HG03521 (cell line): ENCODE measurements around the gene HMGCR.

Experiments used
- ATAC-seq: cut with Tn5 transposase; IDR thresholded peaks from one replicate; pipeline ENCODE4 v1.9.1; 2021; ENCODE audit warnings: mild to moderate bottlenecking, moderate library complexity; ENCODE audit not compliant: unreplicated experiment

HMGCR gene

DNA sequence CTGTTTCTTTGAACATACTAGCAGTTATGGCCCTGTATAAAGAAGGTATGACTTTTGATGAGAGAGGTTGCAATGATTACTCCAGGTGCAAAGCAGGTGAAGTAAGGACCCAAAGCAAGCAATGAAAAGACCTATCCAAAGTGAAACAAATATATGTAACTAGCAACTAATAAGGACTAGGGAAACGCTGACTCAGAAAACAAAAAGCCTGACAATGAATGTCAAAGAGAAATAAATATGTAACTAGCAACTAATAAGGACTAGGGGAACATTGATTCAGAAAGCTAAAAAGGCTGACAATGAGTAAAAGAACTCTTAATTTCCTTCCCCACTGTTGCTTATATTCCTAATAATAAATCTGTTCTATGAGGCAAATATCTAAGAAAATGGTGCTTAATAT is 43.1 kb downstream of the HMGCR start:
- no peak for ATAC-seq

- no peak for ATAC-seq
Observed at GRCh38 chr5:75381456-75381855, 44.4 kb downstream of the HMGCR start.

DNA sequence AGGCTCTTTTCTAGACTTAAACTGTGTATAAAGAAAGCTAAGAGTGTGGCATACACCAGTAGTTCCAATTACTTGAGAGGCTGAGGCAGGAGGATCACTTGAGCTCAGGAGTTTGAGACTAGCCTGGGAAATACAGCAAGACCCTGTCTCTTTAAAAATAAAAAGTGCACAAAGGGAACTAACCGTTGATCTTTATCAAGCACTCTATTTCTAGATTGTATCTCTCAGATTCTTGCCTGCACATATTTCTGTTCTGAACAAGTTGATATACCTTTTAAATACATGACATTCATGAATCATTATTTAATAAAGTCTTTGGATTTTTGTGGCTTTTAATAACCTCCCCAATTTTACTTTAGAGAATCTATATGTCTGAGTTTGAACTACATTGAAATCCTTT is 47.2 kb downstream of the HMGCR start:
- no peak for ATAC-seq

DNA sequence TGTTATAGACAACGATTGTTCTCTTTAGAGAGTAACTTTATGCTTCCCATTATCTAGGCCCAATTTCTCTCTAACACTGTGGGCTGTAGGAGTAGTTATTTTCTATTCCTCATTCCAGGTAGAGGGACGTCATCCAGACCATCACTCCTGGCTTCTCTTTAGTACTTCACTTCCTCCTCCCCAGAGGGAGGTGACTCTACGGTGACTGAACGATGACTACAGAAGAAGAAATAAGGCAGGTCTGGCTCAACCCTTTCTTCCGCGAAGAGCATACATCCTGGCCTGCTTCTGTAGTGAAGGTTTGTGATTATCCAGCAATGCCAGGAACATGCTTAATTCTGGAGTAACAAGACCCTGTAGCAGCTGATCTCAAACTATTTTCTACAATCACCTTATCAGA is 50.8 kb downstream of the HMGCR start:
- no peak for ATAC-seq

GRCh38 chr5:75389430-75389829 is 52.4 kb downstream of the HMGCR start:
- no peak for ATAC-seq

- ATAC-seq, result no peak
Observed at GRCh38 chr5:75395277-75395676, 58.3 kb downstream of the HMGCR start.

DNA sequence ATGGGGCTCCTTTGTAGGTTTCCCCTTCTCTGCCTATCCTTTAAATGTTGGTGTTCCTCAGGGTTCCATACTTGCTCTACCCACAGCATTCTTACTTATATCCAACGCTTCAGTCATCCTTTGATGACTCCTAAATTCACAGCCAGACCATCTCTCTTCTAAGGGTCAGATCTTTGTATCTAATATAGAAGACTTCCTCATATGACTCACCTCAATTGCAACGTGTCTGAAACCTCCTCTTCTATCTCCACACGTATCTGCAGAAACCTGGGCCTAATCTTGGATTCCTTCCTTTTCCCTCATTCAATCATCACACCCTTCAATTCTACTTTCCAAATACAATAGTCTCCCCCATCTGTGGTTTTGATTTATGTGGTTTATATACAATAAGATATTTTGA is 68.3 kb downstream of the HMGCR start:
- no peak for ATAC-seq
